ENCODE data around the gene GGCX. TPM values are rescaled to one million over a fixed set of nuclear protein-coding genes. Genes with fewer than 3 reads are reported as not detected.

GGCX gene
- total and polyA plus RNA-seq, 2 of the 13 experiments (the other 11 are each of a cell fraction or from before 2014, with no cell fraction given), result 72.5 to 103 TPM

DNA sequence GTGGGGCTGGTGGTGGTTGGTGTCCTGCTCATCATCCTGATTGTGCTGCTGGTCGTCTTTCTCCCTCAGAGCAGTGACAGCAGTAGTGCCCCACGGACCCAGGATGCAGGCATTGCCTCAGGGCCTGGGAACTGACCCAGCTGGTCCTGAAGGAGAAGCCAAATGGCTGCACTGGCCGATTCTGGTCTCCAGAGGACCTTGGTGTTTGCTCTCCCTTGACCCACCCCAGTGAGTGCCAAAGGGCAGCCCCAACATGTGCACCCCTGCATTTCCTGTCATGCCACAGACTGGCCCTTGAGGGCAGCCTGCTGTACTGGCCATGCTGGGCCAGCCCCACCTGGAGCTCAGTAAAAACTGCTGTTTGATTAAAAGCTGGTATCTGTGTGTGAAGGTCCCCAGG, 31.7 kb upstream of the GGCX start (continued):
- TF ChIP-seq, protein P1, sequence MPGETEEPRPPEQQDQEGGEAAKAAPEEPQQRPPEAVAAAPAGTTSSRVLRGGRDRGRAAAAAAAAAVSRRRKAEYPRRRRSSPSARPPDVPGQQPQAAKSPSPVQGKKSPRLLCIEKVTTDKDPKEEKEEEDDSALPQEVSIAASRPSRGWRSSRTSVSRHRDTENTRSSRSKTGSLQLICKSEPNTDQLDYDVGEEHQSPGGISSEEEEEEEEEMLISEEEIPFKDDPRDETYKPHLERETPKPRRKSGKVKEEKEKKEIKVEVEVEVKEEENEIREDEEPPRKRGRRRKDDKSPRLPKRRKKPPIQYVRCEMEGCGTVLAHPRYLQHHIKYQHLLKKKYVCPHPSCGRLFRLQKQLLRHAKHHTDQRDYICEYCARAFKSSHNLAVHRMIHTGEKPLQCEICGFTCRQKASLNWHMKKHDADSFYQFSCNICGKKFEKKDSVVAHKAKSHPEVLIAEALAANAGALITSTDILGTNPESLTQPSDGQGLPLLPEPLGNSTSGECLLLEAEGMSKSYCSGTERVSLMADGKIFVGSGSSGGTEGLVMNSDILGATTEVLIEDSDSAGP (CRISPR knock-in tag; IDR thresholded peaks at IDR 0.05; ENCODE audit: borderline replicate concordance), result peak; percentile 57; the same call in 1 of the 2 replicates
- TF ChIP-seq ZFX (CRISPR knock-in tag; IDR thresholded peaks at IDR 0.05; ENCODE audit: low read depth), result 0 out of 2 replicates have a peak, but pooled peaks have one; percentile 33
- TF ChIP-seq MEIS1 (CRISPR knock-in tag; IDR thresholded peaks at IDR 0.05; ENCODE audit: borderline replicate concordance), result no peak
- TF ChIP-seq JUND (CRISPR knock-in tag; IDR thresholded peaks at IDR 0.05), result no peak
- TF ChIP-seq, protein P2, sequence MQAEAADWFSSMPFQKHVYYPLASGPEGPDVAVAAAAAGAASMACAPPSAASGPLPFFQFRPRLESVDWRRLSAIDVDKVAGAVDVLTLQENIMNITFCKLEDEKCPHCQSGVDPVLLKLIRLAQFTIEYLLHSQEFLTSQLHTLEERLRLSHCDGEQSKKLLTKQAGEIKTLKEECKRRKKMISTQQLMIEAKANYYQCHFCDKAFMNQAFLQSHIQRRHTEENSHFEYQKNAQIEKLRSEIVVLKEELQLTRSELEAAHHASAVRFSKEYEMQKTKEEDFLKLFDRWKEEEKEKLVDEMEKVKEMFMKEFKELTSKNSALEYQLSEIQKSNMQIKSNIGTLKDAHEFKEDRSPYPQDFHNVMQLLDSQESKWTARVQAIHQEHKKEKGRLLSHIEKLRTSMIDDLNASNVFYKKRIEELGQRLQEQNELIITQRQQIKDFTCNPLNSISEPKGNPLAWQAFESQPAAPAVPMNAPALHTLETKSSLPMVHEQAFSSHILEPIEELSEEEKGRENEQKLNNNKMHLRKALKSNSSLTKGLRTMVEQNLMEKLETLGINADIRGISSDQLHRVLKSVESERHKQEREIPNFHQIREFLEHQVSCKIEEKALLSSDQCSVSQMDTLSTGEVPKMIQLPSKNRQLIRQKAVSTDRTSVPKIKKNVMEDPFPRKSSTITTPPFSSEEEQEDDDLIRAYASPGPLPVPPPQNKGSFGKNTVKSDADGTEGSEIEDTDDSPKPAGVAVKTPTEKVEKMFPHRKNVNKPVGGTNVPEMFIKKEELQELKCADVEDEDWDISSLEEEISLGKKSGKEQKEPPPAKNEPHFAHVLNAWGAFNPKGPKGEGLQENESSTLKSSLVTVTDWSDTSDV (CRISPR knock-in tag; IDR thresholded peaks at IDR 0.05), result no peak
- peak; percentile 50; the same call in 1 of the 2 replicates for TF ChIP-seq ZNF121 (CRISPR knock-in tag; IDR thresholded peaks at IDR 0.05)
- TF ChIP-seq JUN (CRISPR knock-in tag; IDR thresholded peaks at IDR 0.05), result no peak
- peak; percentile 40; the same call in 1 of the 2 replicates for TF ChIP-seq THAP11 (CRISPR knock-in tag; IDR thresholded peaks at IDR 0.05)
- peak; percentile 40 for TF ChIP-seq GABPB1 (CRISPR knock-in tag; IDR thresholded peaks at IDR 0.05)
- TF ChIP-seq, protein P3, sequence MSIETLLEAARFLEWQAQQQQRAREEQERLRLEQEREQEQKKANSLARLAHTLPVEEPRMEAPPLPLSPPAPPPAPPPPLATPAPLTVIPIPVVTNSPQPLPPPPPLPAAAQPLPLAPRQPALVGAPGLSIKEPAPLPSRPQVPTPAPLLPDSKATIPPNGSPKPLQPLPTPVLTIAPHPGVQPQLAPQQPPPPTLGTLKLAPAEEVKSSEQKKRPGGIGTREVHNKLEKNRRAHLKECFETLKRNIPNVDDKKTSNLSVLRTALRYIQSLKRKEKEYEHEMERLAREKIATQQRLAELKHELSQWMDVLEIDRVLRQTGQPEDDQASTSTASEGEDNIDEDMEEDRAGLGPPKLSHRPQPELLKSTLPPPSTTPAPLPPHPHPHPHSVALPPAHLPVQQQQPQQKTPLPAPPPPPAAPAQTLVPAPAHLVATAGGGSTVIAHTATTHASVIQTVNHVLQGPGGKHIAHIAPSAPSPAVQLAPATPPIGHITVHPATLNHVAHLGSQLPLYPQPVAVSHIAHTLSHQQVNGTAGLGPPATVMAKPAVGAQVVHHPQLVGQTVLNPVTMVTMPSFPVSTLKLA (IDR thresholded peaks at IDR 0.05), result no peak
- TF ChIP-seq RARA (CRISPR knock-in tag; IDR thresholded peaks at IDR 0.05), result peak; percentile 46; the same call in 1 of the 2 replicates
- TF ChIP-seq, protein P4, sequence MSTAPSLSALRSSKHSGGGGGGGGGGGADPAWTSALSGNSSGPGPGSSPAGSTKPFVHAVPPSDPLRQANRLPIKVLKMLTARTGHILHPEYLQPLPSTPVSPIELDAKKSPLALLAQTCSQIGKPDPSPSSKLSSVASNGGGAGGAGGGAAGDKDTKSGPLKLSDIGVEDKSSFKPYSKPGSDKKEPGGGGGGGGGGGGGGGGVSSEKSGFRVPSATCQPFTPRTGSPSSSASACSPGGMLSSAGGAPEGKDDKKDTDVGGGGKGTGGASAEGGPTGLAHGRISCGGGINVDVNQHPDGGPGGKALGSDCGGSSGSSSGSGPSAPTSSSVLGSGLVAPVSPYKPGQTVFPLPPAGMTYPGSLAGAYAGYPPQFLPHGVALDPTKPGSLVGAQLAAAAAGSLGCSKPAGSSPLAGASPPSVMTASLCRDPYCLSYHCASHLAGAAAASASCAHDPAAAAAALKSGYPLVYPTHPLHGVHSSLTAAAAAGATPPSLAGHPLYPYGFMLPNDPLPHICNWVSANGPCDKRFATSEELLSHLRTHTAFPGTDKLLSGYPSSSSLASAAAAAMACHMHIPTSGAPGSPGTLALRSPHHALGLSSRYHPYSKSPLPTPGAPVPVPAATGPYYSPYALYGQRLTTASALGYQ (CRISPR knock-in tag; IDR thresholded peaks at IDR 0.05), result no peak
- TF ChIP-seq, protein P5, sequence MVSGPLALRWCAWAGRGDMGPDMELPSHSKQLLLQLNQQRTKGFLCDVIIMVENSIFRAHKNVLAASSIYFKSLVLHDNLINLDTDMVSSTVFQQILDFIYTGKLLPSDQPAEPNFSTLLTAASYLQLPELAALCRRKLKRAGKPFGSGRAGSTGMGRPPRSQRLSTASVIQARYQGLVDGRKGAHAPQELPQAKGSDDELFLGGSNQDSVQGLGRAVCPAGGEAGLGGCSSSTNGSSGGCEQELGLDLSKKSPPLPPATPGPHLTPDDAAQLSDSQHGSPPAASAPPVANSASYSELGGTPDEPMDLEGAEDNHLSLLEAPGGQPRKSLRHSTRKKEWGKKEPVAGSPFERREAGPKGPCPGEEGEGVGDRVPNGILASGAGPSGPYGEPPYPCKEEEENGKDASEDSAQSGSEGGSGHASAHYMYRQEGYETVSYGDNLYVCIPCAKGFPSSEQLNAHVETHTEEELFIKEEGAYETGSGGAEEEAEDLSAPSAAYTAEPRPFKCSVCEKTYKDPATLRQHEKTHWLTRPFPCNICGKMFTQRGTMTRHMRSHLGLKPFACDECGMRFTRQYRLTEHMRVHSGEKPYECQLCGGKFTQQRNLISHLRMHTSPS (CRISPR knock-in tag; IDR thresholded peaks at IDR 0.05; ENCODE audit: low read depth), result peak; percentile 92; the same call in 1 of the 2 replicates
- TF ChIP-seq ZNF326 (CRISPR knock-in tag; IDR thresholded peaks at IDR 0.05; ENCODE audit: borderline replicate concordance), result no peak
- 0 out of 2 replicates have a peak, but pooled peaks have one; percentile 20 for TF ChIP-seq KDM5B (CRISPR knock-in tag; IDR thresholded peaks at IDR 0.05; ENCODE audit: borderline replicate concordance)
- no peak for TF ChIP-seq XBP1 (CRISPR knock-in tag; IDR thresholded peaks at IDR 0.05)
- TF ChIP-seq EED (CRISPR knock-in tag; IDR thresholded peaks at IDR 0.05), result no peak
- TF ChIP-seq JARID2 (CRISPR knock-in tag; IDR thresholded peaks at IDR 0.05; ENCODE audit: insufficient replicate concordance), result no peak
- TF ChIP-seq ZFP82 (CRISPR knock-in tag; IDR thresholded peaks at IDR 0.05; ENCODE audit: borderline replicate concordance), result no peak

All from HepG2 (cell line).